Upper lobe of right lung (tissue), 1 donor: ENCODE measurements around the gene RPL31. TPM values are rescaled to one million over a fixed set of nuclear protein-coding genes. Genes with fewer than 3 reads are reported as not detected.

Source experiments
- ATAC-seq: fragments of 200-7000 bp; cut with Tn5 transposase; one replicate; pipeline ENCODE4 v1.9.1; 2020; ENCODE audit warnings: mild to moderate bottlenecking, moderate library complexity
- DNase-seq: peaks from one replicate; pipeline ENCODE4 v3.0.0-alpha.2; 2020
- H3K27ac ChIP-seq: fragments of 200-600 bp; one replicate; pipeline ENCODE4 v1.8.0; 2022
- H3K27me3 ChIP-seq: fragments of 200-600 bp; one replicate; pipeline ENCODE4 v1.8.0; 2022; ENCODE audit warnings: mild to moderate bottlenecking
- H3K36me3 ChIP-seq: fragments of 200-600 bp; one replicate; pipeline ENCODE4 v1.8.0; 2022
- H3K4me1 ChIP-seq: fragments of 200-600 bp; one replicate; pipeline ENCODE4 v1.8.0; 2022
- H3K4me3 ChIP-seq: fragments of 200-600 bp; one replicate; pipeline ENCODE4 v1.8.0; 2022; ENCODE audit warnings: mild to moderate bottlenecking
- H3K9me3 ChIP-seq: fragments of 200-600 bp; one replicate; pipeline ENCODE4 v1.8.0; 2022
- CTCF ChIP-seq: fragments of 200-600 bp; IDR thresholded peaks from one replicate; pipeline ENCODE4 v1.8.0; 2022; ENCODE audit warnings: antibody characterized with exemption
- intact Hi-C: fragments of 100-400 bp; cut with DNase I; formaldehyde crosslinking; loops from one replicate; pipeline ENCODE4 v1.11.0; 2022
- total RNA-seq: library from RNA; stranded (reverse); fragmentation: NEBNext Ultra II Directional; extraction: Animal tissue kit (Norgen Biotek cat#: 25700); gene quantifications from one replicate; pipeline ENCODE4 v1.2.1, GENCODE V29; 2021
- donor health status: DM: no; HTN: yes; CAD: no; lungs with severe emphysema.

The RPL31 gene
- total RNA-seq, 1 donor from 2014 or later, result 1,071 TPM

DNA sequence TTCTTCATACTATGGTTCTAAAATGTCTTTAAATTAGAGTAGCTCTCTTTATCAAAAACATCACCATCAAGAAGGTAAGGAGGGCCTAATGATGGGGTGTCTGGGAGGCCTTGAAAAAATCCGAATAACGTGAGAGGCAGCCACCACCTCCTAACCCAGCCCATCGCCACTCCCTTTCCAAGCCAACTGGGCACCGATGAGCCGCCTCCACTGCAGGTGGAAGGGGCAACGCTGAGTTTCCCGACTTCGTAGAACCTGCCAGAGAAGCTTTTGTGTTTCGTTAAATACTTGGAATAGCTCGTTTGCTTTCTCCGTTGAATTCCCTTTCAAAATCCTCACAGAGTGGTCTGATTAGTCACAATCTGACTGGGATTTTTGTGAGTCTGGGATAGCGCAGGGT, 22.0 kb upstream of the RPL31 start:
- Histone ChIP-seq H3K4me3 (no peak overlapping the region), H3K36me3 (no peaks in the 10 kb centered on the region), H3K4me1 (no peaks in the 10 kb centered on the region), H3K27ac (no peak overlapping the region), H3K9me3 (no peaks in the 10 kb centered on the region), H3K27me3 (no peaks in the 10 kb centered on the region)
- peak; percentile 18 for DNase-seq
- ATAC-seq, result no peak
- TF ChIP-seq CTCF, result no peak
- intact Hi-C loops, result loop anchor here (5.0 kb wide), 1 partner anchor 258 kb away; no protein-coding TSS in a partner anchor

DNA sequence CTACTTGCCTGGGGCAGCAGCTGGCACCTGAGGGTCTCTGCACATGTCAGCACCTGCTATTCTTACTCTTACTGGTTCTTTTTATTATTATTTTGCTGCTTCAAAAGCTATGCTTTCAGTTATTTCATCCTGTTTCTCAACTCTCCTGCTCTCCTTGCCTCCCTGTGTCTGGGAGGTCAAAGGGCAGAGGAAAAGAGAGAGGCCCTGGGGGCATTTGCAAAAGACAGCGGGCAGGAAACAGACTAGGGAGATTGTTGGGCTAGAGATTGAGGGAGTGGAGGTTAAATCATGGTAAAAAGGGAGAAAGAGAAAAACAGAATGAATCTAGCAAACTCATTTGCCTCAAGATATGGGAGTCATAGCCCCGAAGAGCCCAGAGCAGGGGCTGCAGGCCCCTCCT, 21.1 kb upstream of the RPL31 start:
- Histone ChIP-seq H3K4me3 (no peak overlapping the region), H3K27ac (no peak overlapping the region), H3K4me1 (no peaks in the 10 kb centered on the region), H3K27me3 (no peaks in the 10 kb centered on the region), H3K36me3 (no peaks in the 10 kb centered on the region), H3K9me3 (no peaks in the 10 kb centered on the region)
- intact Hi-C loops, result loop anchor here (5.0 kb wide), 1 partner anchor 259 kb away; no protein-coding TSS in a partner anchor
- ATAC-seq, result no peak
- DNase-seq, result no peak
- no peak for TF ChIP-seq CTCF

DNA sequence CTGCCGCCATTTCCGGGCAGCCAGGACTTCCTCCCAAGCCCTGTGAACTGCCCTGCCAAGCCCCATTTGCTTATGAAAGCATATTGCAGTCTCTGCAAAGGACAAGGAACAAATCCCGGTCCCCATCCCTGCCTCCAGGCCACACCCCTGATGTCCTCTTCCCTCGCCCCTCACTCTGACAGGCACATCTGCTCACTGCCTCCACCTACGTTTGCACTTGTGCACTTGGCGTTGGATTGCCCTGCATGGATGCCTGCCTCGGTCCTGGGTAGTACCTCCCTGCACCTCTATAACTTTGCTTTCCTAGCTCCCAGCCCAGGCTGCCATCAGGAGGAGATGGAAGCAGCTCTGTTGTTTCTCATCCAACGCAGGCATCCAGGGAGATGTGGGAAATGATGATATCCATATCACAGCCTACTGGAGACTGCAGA, 19.6 kb upstream of the RPL31 start:
- Histone ChIP-seq H3K36me3 (no peaks in the 10 kb centered on the region), H3K27ac (no peak overlapping the region), H3K9me3 (no peaks in the 10 kb centered on the region), H3K4me3 (no peak overlapping the region), H3K27me3 (no peaks in the 10 kb centered on the region), H3K4me1 (no peaks in the 10 kb centered on the region)
- no peak for DNase-seq
- TF ChIP-seq CTCF, result no peak
- ATAC-seq, result no peak
- intact Hi-C loops, result loop anchor here (5.0 kb wide), 1 partner anchor 260 kb away; no protein-coding TSS in a partner anchor

DNA sequence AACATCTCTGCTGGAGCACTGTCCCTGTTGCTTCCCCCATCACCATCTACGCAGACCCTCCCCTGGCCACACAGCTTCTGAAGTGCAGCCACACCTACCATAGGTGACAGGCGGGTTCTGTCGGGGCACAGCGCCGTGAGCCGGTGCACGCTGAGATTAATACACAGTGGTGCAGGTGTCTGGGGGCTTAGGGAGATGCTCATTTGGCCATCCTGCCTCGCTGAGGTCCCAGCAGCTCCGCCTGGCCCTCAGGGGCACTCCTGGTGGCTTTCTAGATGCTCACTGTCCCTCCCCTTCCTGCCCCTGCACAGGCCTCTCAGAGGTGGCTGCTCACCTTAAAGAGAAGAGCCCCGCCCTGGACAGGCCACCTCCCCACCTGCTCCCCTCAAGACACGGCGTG, 18.9 kb upstream of the RPL31 start:
- Histone ChIP-seq H3K9me3 (no peaks in the 10 kb centered on the region), H3K36me3 (no peaks in the 10 kb centered on the region), H3K4me3 (no peak overlapping the region), H3K27me3 (no peaks in the 10 kb centered on the region), H3K4me1 (no peaks in the 10 kb centered on the region), H3K27ac (no peak overlapping the region)
- no peak for TF ChIP-seq CTCF
- ATAC-seq, result peak; percentile 41
- intact Hi-C loops, result loop anchor here (5.0 kb wide), 1 partner anchor 261 kb away; no protein-coding TSS in a partner anchor
- peak; percentile 53 for DNase-seq

DNA sequence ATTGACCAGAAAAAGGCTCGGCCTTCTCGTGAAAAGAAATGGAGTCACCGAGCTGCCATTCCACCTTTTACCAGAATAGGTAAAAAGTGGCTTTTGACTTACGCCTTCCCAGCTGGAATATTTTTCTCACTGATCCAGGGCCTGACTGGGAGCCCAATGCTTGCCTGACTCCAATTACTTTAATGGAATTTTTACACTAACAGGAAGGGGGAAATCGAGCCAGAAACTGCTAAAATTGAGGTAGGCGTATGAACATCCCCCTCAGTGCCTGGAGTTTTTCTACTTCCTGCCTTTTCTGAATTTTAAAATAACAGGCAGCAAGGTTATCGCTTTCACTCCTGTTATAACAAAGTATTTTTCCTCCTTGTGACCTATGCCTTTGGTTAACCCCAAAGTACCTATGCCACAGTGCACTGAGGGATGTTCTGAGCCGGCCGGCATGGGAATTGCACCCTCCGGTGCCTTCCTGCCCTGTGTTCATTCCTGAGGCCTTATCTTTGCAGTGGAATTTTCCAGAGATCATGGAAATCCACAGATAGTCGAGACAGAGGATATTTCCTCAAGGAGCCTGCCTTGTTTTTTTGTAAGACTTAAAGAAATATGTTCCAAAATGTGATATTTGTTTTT, 18.3 kb upstream of the RPL31 start:
- Histone ChIP-seq H3K9me3 (no peaks in the 10 kb centered on the region), H3K4me1 (no peaks in the 10 kb centered on the region), H3K36me3 (no peaks in the 10 kb centered on the region), H3K27ac (no peak overlapping the region), H3K27me3 (no peaks in the 10 kb centered on the region), H3K4me3 (no peak overlapping the region)
- DNase-seq, result no peak
- intact Hi-C loops, result loop anchor here (5.0 kb wide), 1 partner anchor 261 kb away; no protein-coding TSS in a partner anchor
- ATAC-seq, result no peak
- TF ChIP-seq CTCF, result no peak
